NCI-H1048 (cell line): Measurements from ENCODE around the gene CACNB3.

Experiments
- DNase-seq: peaks from one replicate; lab custom pipeline; 2025; lab: John Stamatoyannopoulos, UW

Gene CACNB3

DNA sequence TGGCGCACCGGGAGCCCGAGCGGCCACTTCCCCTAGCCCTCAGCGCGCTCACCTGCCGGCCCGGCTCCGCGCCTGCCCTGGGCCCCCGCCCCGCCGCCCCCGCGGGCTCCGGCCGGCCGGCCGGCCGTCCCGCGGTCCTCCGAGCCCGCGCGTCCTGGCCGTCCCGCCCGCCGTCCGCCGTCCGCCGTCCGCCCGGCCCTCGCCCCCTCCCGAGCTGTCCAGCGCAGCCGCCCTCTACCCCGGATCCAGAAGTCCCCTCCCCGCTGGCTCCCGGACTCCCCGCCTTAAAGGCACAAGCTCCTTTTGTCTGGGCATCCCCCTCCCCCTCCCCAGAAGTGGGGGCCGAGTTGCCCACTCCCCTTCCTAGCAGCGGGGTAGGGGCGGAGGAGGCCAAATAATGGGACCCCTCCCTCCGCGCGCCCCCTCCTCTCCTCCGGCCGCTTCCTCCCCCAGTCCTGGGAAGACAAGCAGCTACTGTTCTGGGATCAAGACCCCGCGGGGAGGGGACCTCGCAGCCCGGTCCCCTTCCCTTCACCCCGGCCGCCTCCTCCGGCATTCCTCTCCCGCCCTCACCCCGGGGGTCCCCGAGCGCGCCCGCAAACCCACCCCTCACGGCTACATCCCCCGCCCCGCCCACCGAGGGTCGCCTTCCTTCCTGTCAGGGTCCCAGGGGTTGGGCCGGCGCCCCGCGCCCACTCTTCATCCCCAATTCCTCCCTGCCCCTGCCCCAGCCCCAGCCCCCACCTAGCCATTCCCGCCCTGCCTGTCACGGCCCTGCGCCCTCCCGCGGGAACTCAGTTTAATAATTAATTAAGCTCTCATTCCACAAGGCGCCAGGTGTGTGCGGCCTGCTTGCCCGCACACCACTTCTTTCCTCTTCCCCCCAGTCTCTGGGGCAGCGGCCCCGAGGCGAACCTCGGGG lies 29.2 kb upstream of the CACNB3 start, which contains the start of gene ADCY6:
Gene ADCY6 (minus strand): TSS at position 236 of the 922 bp plus-strand sequence. CDS start 5,655 bp downstream, outside the sequence.
- DNase-seq, result peak; percentile 21

DNA sequence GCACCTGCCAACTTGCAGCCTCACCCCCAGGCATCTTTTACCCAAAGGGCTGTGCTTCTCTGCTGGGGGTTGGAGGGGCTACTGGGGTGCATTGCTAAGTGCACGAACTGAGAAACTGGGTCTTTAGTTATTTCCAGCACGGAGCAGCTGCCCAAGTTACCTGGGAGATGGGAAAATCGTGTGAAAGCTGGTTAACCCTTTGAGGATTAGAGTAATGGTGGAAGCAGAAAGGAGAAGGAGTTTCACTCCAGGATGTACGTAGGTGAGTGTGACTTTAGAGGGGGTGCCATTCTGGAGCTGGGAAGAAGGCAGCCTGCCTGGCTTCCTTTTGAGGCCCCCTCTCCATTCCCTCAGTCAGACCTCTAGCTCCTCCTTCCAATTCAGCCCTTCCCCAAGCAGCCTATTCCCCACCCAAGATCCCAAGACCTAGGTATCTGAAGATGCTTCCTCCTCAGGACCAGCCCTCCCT lies 28.4 kb upstream of the CACNB3 start:
- DNase-seq, result no peak

- DNase-seq, result no peak
Observed at GRCh38 chr12:48793696-48794095, 24.6 kb upstream of the CACNB3 start.

GRCh38 chr12:48794870-48795269 lies 23.4 kb upstream of the CACNB3 start:
- DNase-seq, result no peak

- DNase-seq, result peak; percentile 33
Observed at GRCh38 chr12:48795550-48796455, 22.5 kb upstream of the CACNB3 start.

GRCh38 chr12:48796976-48797375 lies 21.3 kb upstream of the CACNB3 start:
- no peak for DNase-seq

DNA sequence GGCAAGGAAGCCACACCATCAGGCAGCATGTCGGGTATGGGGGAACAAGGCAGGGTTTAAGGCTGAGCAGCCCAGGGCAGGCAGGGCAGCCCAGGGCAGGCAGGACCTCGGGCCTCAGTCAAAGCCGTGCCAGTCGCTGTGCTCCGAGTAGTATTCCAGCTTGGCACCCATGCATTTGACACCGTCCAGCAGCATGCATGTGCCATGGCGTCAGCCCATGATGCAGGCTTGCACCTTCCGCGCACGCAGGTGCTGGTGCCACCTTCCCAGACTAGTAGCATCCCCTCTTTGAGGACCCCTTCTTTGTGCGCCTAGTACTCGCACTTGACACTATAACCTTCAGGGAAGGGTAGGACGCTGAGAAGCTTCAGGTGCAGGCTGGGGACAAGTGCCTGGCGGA lies 17.8 kb upstream of the CACNB3 start:
- DNase-seq, result no peak

GRCh38 chr12:48800971-48801370 lies 17.3 kb upstream of the CACNB3 start:
- DNase-seq, result no peak

GRCh38 chr12:48803675-48804074 lies 14.6 kb upstream of the CACNB3 start:
- DNase-seq, result no peak

- no peak for DNase-seq
Observed at GRCh38 chr12:48807981-48808380, 10.3 kb upstream of the CACNB3 start.

DNA sequence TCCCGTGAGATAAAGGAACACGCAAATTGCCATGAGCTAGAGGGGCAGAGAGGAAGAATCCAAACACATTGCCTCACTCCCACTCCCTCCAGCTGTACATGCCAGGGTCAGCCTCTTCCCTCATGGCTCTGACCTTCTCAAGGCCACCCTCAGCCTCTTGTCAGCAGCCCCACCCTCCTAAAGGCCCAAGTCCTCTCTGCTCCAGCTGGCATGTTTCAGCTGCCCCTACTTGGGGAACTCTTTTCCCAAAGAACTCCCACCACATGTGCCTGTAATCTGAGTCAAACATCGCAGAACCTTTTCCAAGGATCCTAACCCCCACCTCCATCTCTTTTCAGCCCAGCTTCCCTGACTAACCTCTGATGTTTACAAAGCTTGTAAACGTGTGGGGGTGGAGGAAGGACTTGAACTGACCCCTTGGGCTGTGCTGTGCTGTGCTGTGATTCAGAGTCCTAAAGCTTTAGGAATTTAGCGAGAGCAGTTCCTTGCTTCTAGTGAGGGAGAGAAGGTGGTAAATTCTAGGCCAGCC lies 7.3 kb upstream of the CACNB3 start:
- DNase-seq, result no peak

DNA sequence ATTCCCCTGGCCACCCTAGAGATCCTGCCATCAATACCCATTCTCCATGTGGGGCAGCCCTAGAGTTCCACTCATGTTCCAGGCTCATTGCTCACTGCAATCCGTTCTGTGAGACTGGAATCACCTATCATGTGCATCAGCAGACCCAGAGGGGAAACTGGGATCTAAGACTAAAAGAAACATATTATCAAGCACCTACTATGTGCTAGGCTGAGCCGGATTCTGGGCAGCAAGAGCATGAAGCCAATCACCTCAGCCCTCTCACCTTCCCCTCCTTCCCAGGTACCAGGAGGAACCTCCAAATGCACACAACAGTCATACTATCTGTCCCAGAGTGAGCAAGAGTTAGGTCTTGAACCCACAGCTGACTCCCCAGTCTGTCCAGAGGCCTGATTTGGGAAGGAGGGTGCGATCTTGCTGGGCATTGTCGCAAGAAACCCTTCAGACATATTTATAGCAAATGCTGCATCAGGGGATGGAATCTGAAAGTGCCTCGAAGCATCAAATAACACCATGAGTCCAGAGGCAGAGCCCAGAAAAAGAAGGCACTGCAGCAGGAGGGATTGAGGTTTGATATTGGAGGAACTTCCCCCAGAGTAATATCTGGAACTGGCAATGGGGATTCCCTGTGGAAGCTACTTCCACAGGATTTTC lies 6.7 kb upstream of the CACNB3 start:
- no peak for DNase-seq

- no peak for DNase-seq
Observed at GRCh38 chr12:48812389-48812788, 5.9 kb upstream of the CACNB3 start.

- no peak for DNase-seq
Observed at GRCh38 chr12:48813465-48814261, 4.6 kb upstream of the CACNB3 start.

- DNase-seq, result peak; percentile 18
Observed at GRCh38 chr12:48814262-48815125, 3.8 kb upstream of the CACNB3 start.

DNA sequence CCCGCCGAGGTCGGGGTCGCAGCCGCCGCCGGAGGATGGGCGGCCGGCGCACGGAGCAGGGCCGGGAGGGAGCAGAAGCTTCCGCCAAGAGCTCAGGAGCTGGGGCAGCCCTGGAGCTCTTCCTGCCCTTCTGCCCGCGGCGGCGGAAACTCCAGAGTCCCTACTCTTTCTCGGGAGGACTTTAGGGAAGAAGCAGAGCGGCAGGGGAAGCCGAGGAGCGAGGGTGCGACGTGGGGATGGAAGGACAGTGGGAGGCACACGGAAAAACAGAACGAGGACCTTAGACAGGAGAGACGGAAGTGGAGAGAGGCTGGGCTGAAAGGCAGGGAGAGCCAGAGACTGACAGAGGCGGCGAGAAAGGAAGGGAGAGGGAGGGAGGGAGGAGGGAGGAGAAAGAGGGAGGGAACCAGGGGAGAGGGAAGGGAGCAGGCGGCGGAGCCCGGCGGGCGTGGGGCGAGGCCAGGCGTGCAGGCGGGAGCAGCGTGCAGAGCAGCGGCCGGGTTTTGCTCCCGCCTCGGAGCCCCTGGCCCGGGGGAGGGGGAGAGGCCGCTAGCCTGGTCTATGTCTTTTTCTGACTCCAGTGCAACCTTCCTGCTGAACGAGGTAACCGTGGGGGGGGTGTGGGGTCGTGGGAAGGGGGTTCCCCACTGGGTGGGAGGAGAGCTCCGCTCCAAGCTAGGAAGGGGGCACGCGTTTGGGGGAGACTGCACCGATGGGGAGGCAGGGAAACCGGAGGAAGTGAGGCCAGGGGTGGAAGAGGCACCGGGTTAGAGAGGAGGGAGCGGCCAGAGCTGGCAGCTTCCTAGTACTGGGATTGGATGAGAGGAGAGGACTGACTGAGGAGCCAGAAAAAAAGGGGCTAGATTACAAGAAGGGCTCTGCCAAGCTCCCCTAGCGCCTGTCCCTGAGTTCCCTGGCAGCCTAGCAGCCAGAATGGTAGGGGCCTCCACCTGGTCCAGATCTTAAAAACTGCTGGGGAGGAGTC lies 2.9 kb upstream of the CACNB3 start:
- DNase-seq, result peak; percentile 55

GRCh38 chr12:48816143-48816854 lies 2.0 kb upstream of the CACNB3 start:
- no peak for DNase-seq
